Activated T-helper 17 cell treated with anti-CD3 and anti-CD28 coated beads, Interleukin-2, amount 50 U/mL, for 72 hours (primary cell): Measurements from ENCODE around the gene TMEM40. TPM values are rescaled to one million over a fixed set of nuclear protein-coding genes. Genes with fewer than 3 reads are reported as not detected.
"Not testable (repeated sequence)": the region's sequence is repeated elsewhere in the genome, so short reads cannot be mapped to it uniquely, and the experiment has no call there.

ENCODE experiments used
- ATAC-seq: fragments of 150-1000 bp; cut with Tn5 transposase; replicated peaks from 2 replicates; pipeline ENCODE4 v1.10.0; 2021; ENCODE audit warnings: mild to moderate bottlenecking, moderate library complexity
- H3K27ac Mint-ChIP-seq: one replicate; pipeline ENCODE4 v1.8.0; 2022; ENCODE audit warnings: mixed read lengths
- H3K27me3 Mint-ChIP-seq: one replicate; pipeline ENCODE4 v1.8.0; 2022; ENCODE audit warnings: mixed read lengths
- H3K36me3 Mint-ChIP-seq: one replicate; pipeline ENCODE4 v1.8.0; 2022; ENCODE audit warnings: low read depth, mild to moderate bottlenecking, mixed read lengths
- H3K4me1 Mint-ChIP-seq: one replicate; pipeline ENCODE4 v1.8.0; 2022; ENCODE audit warnings: mixed read lengths
- H3K4me3 Mint-ChIP-seq: one replicate; pipeline ENCODE4 v1.8.0; 2022; ENCODE audit warnings: mild to moderate bottlenecking, mixed read lengths
- H3K9me3 Mint-ChIP-seq: one replicate; pipeline ENCODE4 v1.8.0; 2022; ENCODE audit warnings: mixed read lengths
- total RNA-seq, 2 donors: library from RNA; stranded (reverse); gene quantifications; one replicate each; pipeline ENCODE4 v1.2.3, GENCODE V29; 2022

Gene TMEM40
- total RNA-seq, 2 donors from 2014 or later = not detected

GRCh38 chr3:12787967-12788690 is 29.1 kb upstream of the TMEM40 start:
- H3K27me3 Mint-ChIP-seq = peaks cover 22% of the 10 kb centered on the region
- H3K4me3 Mint-ChIP-seq, ATAC-seq, H3K27ac Mint-ChIP-seq, H3K36me3 Mint-ChIP-seq, H3K9me3 Mint-ChIP-seq, H3K4me1 Mint-ChIP-seq: not testable (repeated sequence)

- H3K27me3 Mint-ChIP-seq = peaks cover 23% of the 10 kb centered on the region
- H3K36me3 Mint-ChIP-seq, H3K4me3 Mint-ChIP-seq, H3K9me3 Mint-ChIP-seq, ATAC-seq, H3K4me1 Mint-ChIP-seq, H3K27ac Mint-ChIP-seq: not testable (repeated sequence)
These were observed 28.3 kb upstream of the TMEM40 start for GRCh38 chr3:12787346-12787745.

- Mint-ChIP-seq H3K36me3 (no peaks in the 10 kb centered on the region), H3K27ac (no peak overlapping the region), H3K4me3 (no peak overlapping the region), H3K4me1 (no peaks in the 10 kb centered on the region), H3K9me3 (no peaks in the 10 kb centered on the region), H3K27me3 (peaks cover 27% of the 10 kb centered on the region)
- no peak for ATAC-seq
These were observed 26.0 kb upstream of the TMEM40 start for GRCh38 chr3:12785096-12785495.

GRCh38 chr3:12782172-12782815 is 23.2 kb upstream of the TMEM40 start:
- no peaks in the 10 kb centered on the region for H3K9me3 Mint-ChIP-seq
- ATAC-seq = no peak
- no peak overlapping the region for H3K4me3 Mint-ChIP-seq
- no peak overlapping the region for H3K27ac Mint-ChIP-seq
- no peaks in the 10 kb centered on the region for H3K4me1 Mint-ChIP-seq
- no peaks in the 10 kb centered on the region for H3K36me3 Mint-ChIP-seq
- peaks cover 34% of the 10 kb centered on the region for H3K27me3 Mint-ChIP-seq

GRCh38 chr3:12780751-12781150 is 21.7 kb upstream of the TMEM40 start:
- Mint-ChIP-seq H3K36me3 (no peaks in the 10 kb centered on the region), H3K4me1 (no peaks in the 10 kb centered on the region), H3K27ac (no peak overlapping the region), H3K9me3 (no peaks in the 10 kb centered on the region), H3K4me3 (no peak overlapping the region), H3K27me3 (peaks cover 32% of the 10 kb centered on the region)
- ATAC-seq = no peak

- no peaks in the 10 kb centered on the region for H3K9me3 Mint-ChIP-seq
- H3K36me3 Mint-ChIP-seq = no peaks in the 10 kb centered on the region
These were observed 18.1 kb upstream of the TMEM40 start for GRCh38 chr3:12777171-12777570.

GRCh38 chr3:12775970-12776369 is 16.9 kb upstream of the TMEM40 start:
- ATAC-seq, H3K9me3 Mint-ChIP-seq, H3K4me1 Mint-ChIP-seq, H3K36me3 Mint-ChIP-seq, H3K27ac Mint-ChIP-seq, H3K4me3 Mint-ChIP-seq: not testable (repeated sequence)
- peaks cover 16% of the 10 kb centered on the region for H3K27me3 Mint-ChIP-seq

More at GRCh38 chr3:12777171-12777570, 18.1 kb upstream of the TMEM40 start:
- Mint-ChIP-seq H3K27me3 (peaks cover 21% of the 10 kb centered on the region), H3K27ac (no peak overlapping the region), H3K4me3 (no peak overlapping the region), H3K4me1 (no peaks in the 10 kb centered on the region)
- no peak for ATAC-seq

- Mint-ChIP-seq H3K36me3 (no peaks in the 10 kb centered on the region), H3K4me3 (no peak overlapping the region), H3K4me1 (no peaks in the 10 kb centered on the region), H3K27ac (no peak overlapping the region), H3K9me3 (no peaks in the 10 kb centered on the region), H3K27me3 (peaks cover 16% of the 10 kb centered on the region)
- no peak for ATAC-seq
These were observed 16.2 kb upstream of the TMEM40 start for GRCh38 chr3:12775226-12775625.

GRCh38 chr3:12774619-12775018 is 15.6 kb upstream of the TMEM40 start:
- peak; percentile 61 for ATAC-seq
- H3K27me3 Mint-ChIP-seq = peaks cover 15% of the 10 kb centered on the region

GRCh38 chr3:12773710-12774086 is 14.6 kb upstream of the TMEM40 start:
- no peak for ATAC-seq
- Mint-ChIP-seq H3K4me1 (no peaks in the 10 kb centered on the region), H3K4me3 (no peak overlapping the region), H3K36me3 (no peaks in the 10 kb centered on the region), H3K9me3 (no peaks in the 10 kb centered on the region), H3K27me3 (peaks cover 13% of the 10 kb centered on the region), H3K27ac (no peak overlapping the region)

More at GRCh38 chr3:12774619-12775018, 15.6 kb upstream of the TMEM40 start:
- H3K4me3 Mint-ChIP-seq = no peak overlapping the region
- H3K36me3 Mint-ChIP-seq = no peaks in the 10 kb centered on the region
- H3K4me1 Mint-ChIP-seq = no peaks in the 10 kb centered on the region
- no peaks in the 10 kb centered on the region for H3K9me3 Mint-ChIP-seq
- H3K27ac Mint-ChIP-seq = no peak overlapping the region

- Mint-ChIP-seq H3K4me1 (no peaks in the 10 kb centered on the region), H3K9me3 (no peaks in the 10 kb centered on the region), H3K27me3 (peaks cover 13% of the 10 kb centered on the region), H3K4me3 (no peak overlapping the region), H3K27ac (no peak overlapping the region), H3K36me3 (no peaks in the 10 kb centered on the region)
- no peak for ATAC-seq
These were observed 14.1 kb upstream of the TMEM40 start for GRCh38 chr3:12773030-12773709.

GRCh38 chr3:12772462-12772861 is 13.4 kb upstream of the TMEM40 start:
- no peak for ATAC-seq
- H3K36me3 Mint-ChIP-seq = no peaks in the 10 kb centered on the region
- no peak overlapping the region for H3K27ac Mint-ChIP-seq
- H3K27me3 Mint-ChIP-seq = peaks cover 7% of the 10 kb centered on the region
- no peaks in the 10 kb centered on the region for H3K4me1 Mint-ChIP-seq
- no peaks in the 10 kb centered on the region for H3K9me3 Mint-ChIP-seq
- no peak overlapping the region for H3K4me3 Mint-ChIP-seq

- Mint-ChIP-seq H3K27me3 (peaks cover 6% of the 10 kb centered on the region), H3K4me1 (no peaks in the 10 kb centered on the region), H3K27ac (no peak overlapping the region), H3K9me3 (no peaks in the 10 kb centered on the region), H3K4me3 (no peak overlapping the region), H3K36me3 (no peaks in the 10 kb centered on the region)
- ATAC-seq = no peak
These were observed 12.2 kb upstream of the TMEM40 start for GRCh38 chr3:12771236-12771635.

- Mint-ChIP-seq H3K27me3 (peaks cover 3% of the 10 kb centered on the region), H3K36me3 (no peaks in the 10 kb centered on the region), H3K4me1 (no peaks in the 10 kb centered on the region), H3K4me3 (no peak overlapping the region), H3K27ac (no peak overlapping the region), H3K9me3 (no peaks in the 10 kb centered on the region)
- ATAC-seq = no peak
These were observed 10.7 kb upstream of the TMEM40 start for GRCh38 chr3:12769761-12770160.
